Measurements from ENCODE around the gene CERS1.

DNA sequence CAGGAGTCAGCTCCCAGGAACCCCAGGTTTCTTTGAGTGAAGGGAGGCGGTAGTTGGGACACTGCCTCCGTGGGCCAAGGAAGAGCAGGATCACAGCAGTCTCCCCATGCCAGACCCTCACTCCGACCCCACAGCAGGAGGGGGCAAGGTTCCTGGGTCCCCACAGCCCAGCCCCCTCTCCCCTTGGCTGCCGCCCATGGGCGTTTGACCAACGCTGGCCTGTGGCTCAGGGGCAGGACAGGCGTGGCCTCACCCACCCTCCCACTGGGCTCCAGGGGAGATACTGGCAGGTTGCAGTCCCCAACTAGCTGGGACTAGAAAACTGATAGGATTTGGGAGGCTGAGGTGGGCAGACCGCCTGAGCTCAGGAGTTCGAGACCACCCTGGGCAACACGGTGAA is 14.1 kb upstream of the CERS1 start:
- TF ChIP-seq, protein P1, sequence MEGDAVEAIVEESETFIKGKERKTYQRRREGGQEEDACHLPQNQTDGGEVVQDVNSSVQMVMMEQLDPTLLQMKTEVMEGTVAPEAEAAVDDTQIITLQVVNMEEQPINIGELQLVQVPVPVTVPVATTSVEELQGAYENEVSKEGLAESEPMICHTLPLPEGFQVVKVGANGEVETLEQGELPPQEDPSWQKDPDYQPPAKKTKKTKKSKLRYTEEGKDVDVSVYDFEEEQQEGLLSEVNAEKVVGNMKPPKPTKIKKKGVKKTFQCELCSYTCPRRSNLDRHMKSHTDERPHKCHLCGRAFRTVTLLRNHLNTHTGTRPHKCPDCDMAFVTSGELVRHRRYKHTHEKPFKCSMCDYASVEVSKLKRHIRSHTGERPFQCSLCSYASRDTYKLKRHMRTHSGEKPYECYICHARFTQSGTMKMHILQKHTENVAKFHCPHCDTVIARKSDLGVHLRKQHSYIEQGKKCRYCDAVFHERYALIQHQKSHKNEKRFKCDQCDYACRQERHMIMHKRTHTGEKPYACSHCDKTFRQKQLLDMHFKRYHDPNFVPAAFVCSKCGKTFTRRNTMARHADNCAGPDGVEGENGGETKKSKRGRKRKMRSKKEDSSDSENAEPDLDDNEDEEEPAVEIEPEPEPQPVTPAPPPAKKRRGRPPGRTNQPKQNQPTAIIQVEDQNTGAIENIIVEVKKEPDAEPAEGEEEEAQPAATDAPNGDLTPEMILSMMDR (IDR thresholded peaks at IDR 0.05) = no peak
- TF ChIP-seq POLR2A (IDR thresholded peaks at IDR 0.05) = no peak

All from right lobe of liver (tissue), 4 donors.